GM12864 (cell line): ENCODE data around the gene SERTM2.

Source experiments
- DNase-seq: peaks from one replicate; pipeline ENCODE4 v3.0.0-alpha.2; 2011; ENCODE audit warnings: low read depth
- H3K4me3 ChIP-seq: 2 replicates; pipeline ENCODE4 v1.5.1; 2011; ENCODE audit warnings: mild to moderate bottlenecking, low read depth, low read length, control low read depth
- TF ChIP-seq, protein P1 (sequence below): IDR thresholded peaks from 2 replicates; pipeline ENCODE4 v1.5.1; 2011; ENCODE audit warnings: low read depth, mild to moderate bottlenecking, moderate library complexity, low read length, control low read depth, inconsistent platforms; ENCODE audit errors: missing control alignments

Gene SERTM2

DNA sequence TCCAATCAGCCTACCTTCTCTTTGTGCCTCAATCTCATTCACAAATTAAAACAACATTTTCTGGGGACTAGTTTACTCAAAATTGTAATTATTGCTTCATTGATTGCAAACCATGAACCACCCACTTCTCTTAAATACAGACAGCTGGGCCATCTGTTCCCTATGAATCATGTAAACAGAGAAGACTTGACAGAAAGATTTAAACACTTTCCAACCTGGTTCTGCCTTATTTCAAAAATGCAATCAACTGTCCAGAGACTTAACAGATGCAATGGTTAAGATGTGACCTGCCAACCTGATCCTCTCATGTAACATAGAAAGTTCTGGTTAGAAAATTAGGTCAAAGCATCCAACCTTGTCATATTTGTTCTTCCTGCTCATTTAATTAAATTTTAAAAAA is 20.8 kb upstream of the SERTM2 start:
- DNase-seq, result no peak
- TF ChIP-seq, protein P1, sequence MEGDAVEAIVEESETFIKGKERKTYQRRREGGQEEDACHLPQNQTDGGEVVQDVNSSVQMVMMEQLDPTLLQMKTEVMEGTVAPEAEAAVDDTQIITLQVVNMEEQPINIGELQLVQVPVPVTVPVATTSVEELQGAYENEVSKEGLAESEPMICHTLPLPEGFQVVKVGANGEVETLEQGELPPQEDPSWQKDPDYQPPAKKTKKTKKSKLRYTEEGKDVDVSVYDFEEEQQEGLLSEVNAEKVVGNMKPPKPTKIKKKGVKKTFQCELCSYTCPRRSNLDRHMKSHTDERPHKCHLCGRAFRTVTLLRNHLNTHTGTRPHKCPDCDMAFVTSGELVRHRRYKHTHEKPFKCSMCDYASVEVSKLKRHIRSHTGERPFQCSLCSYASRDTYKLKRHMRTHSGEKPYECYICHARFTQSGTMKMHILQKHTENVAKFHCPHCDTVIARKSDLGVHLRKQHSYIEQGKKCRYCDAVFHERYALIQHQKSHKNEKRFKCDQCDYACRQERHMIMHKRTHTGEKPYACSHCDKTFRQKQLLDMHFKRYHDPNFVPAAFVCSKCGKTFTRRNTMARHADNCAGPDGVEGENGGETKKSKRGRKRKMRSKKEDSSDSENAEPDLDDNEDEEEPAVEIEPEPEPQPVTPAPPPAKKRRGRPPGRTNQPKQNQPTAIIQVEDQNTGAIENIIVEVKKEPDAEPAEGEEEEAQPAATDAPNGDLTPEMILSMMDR, result no peak
- no peak overlapping the region for H3K4me3 ChIP-seq

DNA sequence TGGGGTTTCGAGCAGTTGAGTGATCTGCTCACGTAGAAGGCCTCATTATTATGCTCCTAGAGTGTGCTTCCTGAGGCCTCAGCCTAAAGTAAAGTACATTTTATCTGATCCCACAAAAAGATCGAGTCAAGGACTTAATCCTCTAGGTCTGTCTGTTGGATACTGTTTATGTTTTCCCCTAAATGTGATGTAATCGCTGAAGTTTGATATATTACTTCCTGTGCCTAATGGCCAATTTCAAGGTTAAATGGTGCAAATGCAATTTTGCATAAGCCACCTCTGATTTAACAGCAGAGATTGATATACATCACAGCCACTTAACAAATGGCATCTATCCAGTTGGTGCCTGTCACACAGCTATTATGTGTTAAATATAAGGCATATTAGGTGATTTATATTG is 19.4 kb upstream of the SERTM2 start:
- TF ChIP-seq, protein P1, result no peak
- no peak overlapping the region for H3K4me3 ChIP-seq
- DNase-seq, result no peak

DNA sequence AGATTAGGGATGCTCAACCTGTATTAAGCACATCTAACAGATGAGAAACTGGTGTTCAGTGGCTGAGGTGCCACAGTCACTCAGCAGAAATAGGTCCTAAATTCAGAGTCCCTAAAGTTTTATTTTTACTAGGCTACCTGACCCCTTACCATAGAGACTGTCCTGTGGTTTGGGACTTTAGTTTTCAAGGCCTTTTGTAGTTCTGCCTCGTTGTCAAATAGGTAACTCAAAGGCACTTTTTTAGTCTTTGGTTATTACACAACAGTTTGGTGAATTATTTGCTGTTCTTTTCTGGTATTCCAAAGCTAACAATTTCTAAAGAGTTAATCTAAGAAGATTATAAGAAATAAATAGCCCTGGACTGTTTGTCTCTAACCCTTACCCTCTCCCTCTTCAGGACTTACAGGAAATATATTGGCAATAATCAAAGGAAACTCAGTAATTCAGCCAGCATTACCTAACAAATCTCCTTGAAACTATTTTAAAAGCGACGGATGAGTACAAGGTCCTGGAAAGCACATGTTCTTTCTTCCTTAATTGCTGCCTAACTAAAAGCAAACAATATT is 12.8 kb upstream of the SERTM2 start:
- TF ChIP-seq, protein P1, result no peak
- DNase-seq, result no peak
- H3K4me3 ChIP-seq, result no peak overlapping the region

DNA sequence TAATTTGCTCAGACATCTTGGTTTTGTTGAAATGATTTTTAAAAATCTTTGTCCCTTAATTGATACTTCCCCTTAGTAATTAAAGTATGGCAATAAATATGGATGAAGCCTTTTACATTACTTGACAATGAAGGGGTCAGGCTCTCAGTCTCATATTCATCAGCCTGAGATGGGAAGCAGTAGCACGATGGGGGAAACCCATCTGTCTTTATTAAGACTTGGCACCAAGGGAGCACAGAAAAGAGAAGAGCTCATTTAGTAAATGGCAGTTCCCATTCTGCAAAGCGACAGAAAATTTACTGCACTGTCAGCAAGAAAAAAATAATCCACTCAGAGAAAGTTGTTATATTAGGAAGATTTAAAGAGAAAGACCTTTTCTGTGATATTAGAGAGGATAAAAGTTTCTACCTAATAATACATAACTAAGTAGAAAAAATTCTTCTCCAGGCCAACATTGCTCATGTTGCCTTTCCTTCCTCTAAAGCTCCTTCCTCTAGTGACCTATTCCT is 7.9 kb upstream of the SERTM2 start:
- no peak for DNase-seq
- H3K4me3 ChIP-seq, result no peak overlapping the region
- TF ChIP-seq, protein P1, result no peak

DNA sequence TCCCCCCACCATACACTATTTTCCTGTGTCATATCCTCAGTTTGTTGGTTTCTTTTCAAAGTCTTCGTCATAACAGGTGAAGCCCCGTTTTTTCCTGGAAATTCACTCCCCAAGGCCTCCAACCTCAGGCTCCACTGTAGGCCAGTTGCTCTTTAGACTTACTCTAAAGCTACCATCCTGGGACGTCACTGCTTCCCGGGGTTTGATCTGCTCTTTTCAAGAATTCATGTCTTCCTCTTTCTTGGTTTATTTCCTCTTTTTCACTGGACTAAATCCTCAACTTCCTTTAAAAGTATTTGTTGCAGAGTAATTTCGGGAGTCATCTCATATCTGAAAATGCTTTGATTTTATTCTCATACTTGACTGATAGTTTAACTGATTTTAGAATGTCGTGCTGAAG is 6.5 kb upstream of the SERTM2 start:
- no peak overlapping the region for H3K4me3 ChIP-seq
- TF ChIP-seq, protein P1, result no peak
- DNase-seq, result no peak

DNA sequence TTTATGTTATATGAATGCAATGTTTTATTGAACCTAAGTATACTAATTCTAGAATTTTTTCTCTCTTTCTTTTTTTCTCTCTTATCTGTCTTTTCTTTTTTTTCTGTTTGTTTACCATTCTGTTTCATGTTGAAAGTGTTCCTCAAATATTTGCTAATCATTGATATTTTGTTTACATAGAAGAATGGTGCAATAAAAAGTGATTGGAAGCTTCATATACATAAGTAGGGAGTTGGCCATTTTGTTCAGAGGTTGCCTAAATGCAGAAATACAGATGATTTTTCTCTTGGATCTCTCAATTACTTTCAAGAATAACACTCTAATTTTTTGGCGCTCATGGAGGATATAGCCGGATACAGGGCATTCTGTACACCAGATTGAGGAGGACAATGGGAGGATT is 5.7 kb upstream of the SERTM2 start:
- no peak for DNase-seq
- TF ChIP-seq, protein P1, result no peak
- H3K4me3 ChIP-seq, result no peak overlapping the region

DNA sequence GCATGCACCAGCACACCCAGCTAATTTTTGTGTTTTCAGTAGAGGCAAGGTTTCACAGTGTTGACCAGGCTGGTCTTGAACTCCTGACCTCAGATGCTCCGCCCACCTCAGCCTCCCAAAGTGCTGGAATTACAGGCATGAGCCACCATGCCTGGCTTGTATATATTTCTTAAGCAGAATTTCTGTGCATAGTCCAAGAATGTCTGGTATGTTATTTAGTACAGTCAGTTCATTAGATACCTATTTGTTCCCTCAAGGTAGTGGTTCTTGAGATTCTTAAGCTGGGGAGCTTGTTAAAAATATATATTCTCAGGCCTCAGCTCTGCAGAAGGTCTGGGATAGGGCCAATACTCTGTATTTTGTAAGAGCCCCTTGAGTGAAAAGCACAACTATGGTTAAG is 4.6 kb upstream of the SERTM2 start:
- no peak overlapping the region for H3K4me3 ChIP-seq
- DNase-seq, result no peak
- TF ChIP-seq, protein P1, result no peak
